GM23338 (cell line): ENCODE measurements around the gene GDF7. TPM values are rescaled to one million over a fixed set of nuclear protein-coding genes. Genes with fewer than 3 reads are reported as not detected.

ENCODE experiments used
- ATAC-seq: fragments of 200-7000 bp; cut with Tn5 transposase; 3 replicates; pipeline ENCODE4 v1.9.1; 2020
- DNase-seq: peaks from one replicate; pipeline ENCODE4 v3.0.0-alpha.2; 2015; ENCODE audit warnings: low spot score
- H2AFZ ChIP-seq: fragments of 200-600 bp; sonication (generic); 2 replicates; pipeline ENCODE4 v1.8.0; 2016; ENCODE audit warnings: antibody characterized with exemption, mild to moderate bottlenecking, moderate library complexity
- H3F3A ChIP-seq: fragments of 200-600 bp; sonication (generic); replicated peaks from 2 replicates; pipeline ENCODE4 v1.8.0; 2017; ENCODE audit warnings: antibody characterized with exemption, mixed run types, low read depth
- H3K27ac ChIP-seq: fragments of 200-600 bp; sonication (generic); 2 replicates; pipeline ENCODE4 v1.6.1; 2016; ENCODE audit warnings: low read depth
- H3K27me3 ChIP-seq: fragments of 200-600 bp; sonication (generic); 2 replicates; pipeline ENCODE4 v1.8.0; 2016; ENCODE audit warnings: mild to moderate bottlenecking, mixed run types, moderate library complexity; ENCODE audit not compliant: insufficient read depth
- H3K36me3 ChIP-seq: fragments of 200-600 bp; sonication (generic); 2 replicates; pipeline ENCODE4 v1.8.0; 2016; ENCODE audit warnings: mild to moderate bottlenecking; ENCODE audit not compliant: insufficient read depth
- H3K4me1 ChIP-seq: fragments of 200-600 bp; sonication (generic); 2 replicates; pipeline ENCODE4 v1.8.0; 2016; ENCODE audit warnings: mild to moderate bottlenecking, moderate library complexity; ENCODE audit not compliant: insufficient read depth
- H3K4me2 ChIP-seq: fragments of 200-600 bp; sonication (generic); 2 replicates; pipeline ENCODE4 v1.7.1; 2017; ENCODE audit warnings: mixed run types
- H3K4me3 ChIP-seq: fragments of 200-600 bp; sonication (generic); 2 replicates; pipeline ENCODE4 v1.6.1; 2016; ENCODE audit warnings: mixed run types
- H3K79me2 ChIP-seq: fragments of 200-600 bp; sonication (generic); replicated peaks from 2 replicates; pipeline ENCODE4 v1.8.0; 2017; ENCODE audit warnings: mild to moderate bottlenecking; ENCODE audit not compliant: insufficient read depth
- H3K9me2 ChIP-seq: fragments of 200-600 bp; sonication (generic); 2 replicates; pipeline ENCODE4 v1.8.0; 2017; ENCODE audit not compliant: insufficient read depth
- H4K20me1 ChIP-seq: fragments of 200-600 bp; sonication (generic); replicated peaks from 2 replicates; pipeline ENCODE4 v1.8.0; 2017; ENCODE audit warnings: mild to moderate bottlenecking; ENCODE audit not compliant: insufficient read depth
- H3K27ac Mint-ChIP-seq: 2 replicates; pipeline ENCODE4 v1.8.0; 2020; ENCODE audit warnings: inconsistent platforms, mild to moderate bottlenecking, moderate library complexity, mixed read lengths
- H3K27me3 Mint-ChIP-seq: 3 replicates; pipeline ENCODE4 v1.8.0; 2022; ENCODE audit warnings: low read depth, mild to moderate bottlenecking, moderate library complexity, mixed read lengths, inconsistent platforms; ENCODE audit not compliant: insufficient read depth, poor library complexity
- H3K36me3 Mint-ChIP-seq: 3 replicates; pipeline ENCODE4 v1.8.0; 2021; ENCODE audit warnings: low read depth, mild to moderate bottlenecking, inconsistent platforms, moderate library complexity, mixed read lengths
- H3K4me1 Mint-ChIP-seq: 3 replicates; pipeline ENCODE4 v1.8.0; 2020; ENCODE audit warnings: mild to moderate bottlenecking, inconsistent platforms, mixed read lengths
- H3K4me3 Mint-ChIP-seq: 3 replicates; pipeline ENCODE4 v1.8.0; 2021; ENCODE audit warnings: moderate library complexity, mild to moderate bottlenecking, inconsistent platforms, mixed read lengths
- H3K9me3 Mint-ChIP-seq: 3 replicates; pipeline ENCODE4 v1.8.0; 2020; ENCODE audit warnings: moderate library complexity, mild to moderate bottlenecking, inconsistent platforms, mixed read lengths
- CREB1 ChIP-seq: fragments of 250-450 bp; sonication (Bioruptor Pico); IDR thresholded peaks from 2 replicates; pipeline ENCODE4 v1.5.0; 2020; ENCODE audit warnings: low read depth, mild to moderate bottlenecking, moderate library complexity
- CTCF ChIP-seq, 2 experiments: fragments of 200-600 bp in 1 of 2; sonication (generic) in 1 of 2; conservative IDR thresholded peaks; 2 replicates each; pipeline versions ENCODE4 v1.5.1 to v1.6.1; 2016 to 2017; ENCODE audit warnings: antibody characterized with exemption in 2 of 2, low read depth in 2 of 2, mild to moderate bottlenecking in 2 of 2, moderate library complexity in 1 of 2
- ETS1 ChIP-seq: IDR thresholded peaks from 2 replicates; pipeline ENCODE4 v1.6.1; 2016; ENCODE audit warnings: antibody characterized with exemption
- EZH2 ChIP-seq: fragments of 200-600 bp; sonication (generic); IDR thresholded peaks from one replicate; pipeline ENCODE4 v1.8.0; 2017; ENCODE audit warnings: antibody characterized with exemption, mild to moderate bottlenecking, low read depth; ENCODE audit not compliant: unreplicated experiment
- EZH2phosphoT487 ChIP-seq: fragments of 200-600 bp; sonication (generic); IDR thresholded peaks from one replicate; pipeline ENCODE4 v1.8.1; 2018; ENCODE audit warnings: antibody characterized with exemption; ENCODE audit not compliant: unreplicated experiment
- JUNB ChIP-seq: IDR thresholded peaks from one replicate; pipeline ENCODE4 v1.6.1; 2016; ENCODE audit warnings: antibody characterized with exemption; ENCODE audit not compliant: unreplicated experiment
- NANOG ChIP-seq: IDR thresholded peaks from 2 replicates; pipeline ENCODE4 v1.6.1; 2016; ENCODE audit warnings: antibody characterized with exemption, borderline replicate concordance
- POLR2AphosphoS5 ChIP-seq: IDR thresholded peaks from 2 replicates; pipeline ENCODE4 v1.6.1; 2016; ENCODE audit warnings: antibody characterized with exemption, low read depth
- REST ChIP-seq: IDR thresholded peaks from one replicate; pipeline ENCODE4 v1.6.1; 2018; ENCODE audit warnings: antibody characterized with exemption; ENCODE audit not compliant: unreplicated experiment
- STAT1 ChIP-seq: IDR thresholded peaks from one replicate; pipeline ENCODE4 v1.6.1; 2016; ENCODE audit warnings: antibody characterized with exemption; ENCODE audit not compliant: unreplicated experiment
- ZNF114 ChIP-seq: fragments of 250-450 bp; sonication (Bioruptor Pico); IDR thresholded peaks from 2 replicates; pipeline ENCODE4 v1.5.0; 2020; ENCODE audit warnings: mild to moderate bottlenecking, moderate library complexity
- ZNF331 ChIP-seq: fragments of 250-450 bp; sonication (Bioruptor Pico); IDR thresholded peaks from 2 replicates; pipeline ENCODE4 v1.5.0; 2020; ENCODE audit warnings: low read depth, mild to moderate bottlenecking, moderate library complexity
- ZNF462 ChIP-seq: fragments of 250-450 bp; sonication (Bioruptor Pico); IDR thresholded peaks from 2 replicates; pipeline ENCODE4 v1.5.0; 2020; ENCODE audit warnings: mild to moderate bottlenecking, moderate library complexity
- polyA plus RNA-seq: library from polyadenylated mRNA; unstranded; fragments of >200 nt; fragmentation: Nextera tagmentation; extraction: Ambion mirVana; gene quantifications from 2 replicates; pipeline ENCODE4 v1.2.1, GENCODE V29; 2016
- total RNA-seq: library from RNA; depleted of rRNA; stranded (reverse); fragments of >200 nt; shearing (Covaris generic); gene quantifications from 2 replicates; pipeline ENCODE4 v1.2.3, GENCODE V29; 2014

Gene GDF7
- total and polyA plus RNA-seq, 2 experiments from 2014 or later: 0.19 to 0.52 TPM

GRCh38 chr2:20662308-20662937, 4.5 kb upstream of the GDF7 start:
- Mint-ChIP-seq H3K27me3 (peaks cover 50% of the 10 kb centered on the region), H3K4me3 (no peak overlapping the region), H3K9me3 (no peaks in the 10 kb centered on the region), H3K4me1 (peaks cover 21% of the 10 kb centered on the region), H3K27ac (no peak overlapping the region), H3K36me3 (no peaks in the 10 kb centered on the region)
- Histone ChIP-seq H3K4me3 (no peak overlapping the region), H2AFZ (no peak overlapping the region), H3K9me2 (no peaks in the 10 kb centered on the region), H4K20me1 (no peaks in the 10 kb centered on the region), H3K79me2 (no peaks in the 10 kb centered on the region), H3K4me1 (peaks cover 19% of the 10 kb centered on the region; the same call in 1 of the 2 replicates), H3K4me2 (no peak overlapping the region), H3F3A (no peaks in the 10 kb centered on the region), H3K36me3 (no peaks in the 10 kb centered on the region), H3K27ac (no peak overlapping the region), H3K27me3 (peaks cover 55% of the 10 kb centered on the region)
- no peak for TF ChIP-seq ZNF462 (CRISPR knock-in tag)
- TF ChIP-seq ZNF331 (CRISPR knock-in tag): no peak
- TF ChIP-seq JUNB: no peak
- TF ChIP-seq EZH2: no peak
- no peak for TF ChIP-seq REST
- TF ChIP-seq ZNF114 (CRISPR knock-in tag): no peak
- no peak for TF ChIP-seq POLR2AphosphoS5
- no peak for TF ChIP-seq NANOG
- no peak for TF ChIP-seq STAT1
- no peak for TF ChIP-seq CTCF (conservative IDR thresholded peaks at IDR 0.05; ENCODE audit: low read depth in 2 of 2)
- TF ChIP-seq CREB1 (CRISPR knock-in tag): no peak
- no peak for TF ChIP-seq ETS1
- TF ChIP-seq EZH2phosphoT487: no peak
- DNase-seq (no peak), ATAC-seq (no peak)
